Measurements from ENCODE around the gene SRRM1.
"Not testable (repeated sequence)": the region's sequence is repeated elsewhere in the genome, so short reads cannot be mapped to it uniquely, and the experiment has no call there.

- TF ChIP-seq CTCF (conservative IDR thresholded peaks at IDR 0.05); ZFX (IDR thresholded peaks at IDR 0.05): not testable (repeated sequence)
These were observed 62.9 kb downstream of the SRRM1 start for GRCh38 chr1:24706074-24706389.

All from C4-2B (cell line).